ENCODE results near the gene WASHC4.
"Not testable (repeated sequence)": the region's sequence is repeated elsewhere in the genome, so short reads cannot be mapped to it uniquely, and the experiment has no call there.

The WASHC4 gene

GRCh38 chr12:105091476-105092206, 15.9 kb upstream of the WASHC4 start:
- DNase-seq: no peak

GRCh38 chr12:105092336-105092735, 15.2 kb upstream of the WASHC4 start:
- DNase-seq: no peak

- DNase-seq: not testable (repeated sequence)
Observed at GRCh38 chr12:105095338-105095737, 12.2 kb upstream of the WASHC4 start.

- DNase-seq: no peak
Observed at GRCh38 chr12:105099356-105099755, 8.2 kb upstream of the WASHC4 start.

GRCh38 chr12:105100207-105100985, 7.1 kb upstream of the WASHC4 start:
- DNase-seq: no peak

- DNase-seq: no peak
Observed at GRCh38 chr12:105100998-105101397, 6.5 kb upstream of the WASHC4 start.

- no peak for DNase-seq
Observed at GRCh38 chr12:105102673-105103072, 4.9 kb upstream of the WASHC4 start.

- no peak for DNase-seq
Observed at GRCh38 chr12:105104762-105105161, 2.8 kb upstream of the WASHC4 start.

- DNase-seq: no peak
Observed at GRCh38 chr12:105106621-105107020, 910 bp upstream of the WASHC4 start.

- DNase-seq: no peak
Observed at GRCh38 chr12:105107171-105107493, 399 bp upstream of the WASHC4 start.

GRCh38 chr12:105109465-105110212, 2.1 kb downstream of the WASHC4 start:
- DNase-seq: no peak

GRCh38 chr12:105110851-105111250, 3.3 kb downstream of the WASHC4 start:
- DNase-seq: no peak

GRCh38 chr12:105113094-105113493, 5.6 kb downstream of the WASHC4 start:
- no peak for DNase-seq

GRCh38 chr12:105116969-105117368, 9.4 kb downstream of the WASHC4 start:
- DNase-seq: no peak

- no peak for DNase-seq
Observed at GRCh38 chr12:105120551-105120950, 13.0 kb downstream of the WASHC4 start.

- DNase-seq: no peak
Observed at GRCh38 chr12:105138248-105138647, 30.7 kb downstream of the WASHC4 start.

GRCh38 chr12:105141320-105141922, 33.9 kb downstream of the WASHC4 start:
- no peak for DNase-seq

- no peak for DNase-seq
Observed at GRCh38 chr12:105142259-105142658, 34.7 kb downstream of the WASHC4 start.

GRCh38 chr12:105156260-105156659, 48.7 kb downstream of the WASHC4 start:
- DNase-seq: no peak

GRCh38 chr12:105157606-105158005, 50.1 kb downstream of the WASHC4 start:
- DNase-seq: no peak

GRCh38 chr12:105158876-105159275, 51.3 kb downstream of the WASHC4 start:
- DNase-seq: no peak

- no peak for DNase-seq
Observed at GRCh38 chr12:105162174-105162573, 54.6 kb downstream of the WASHC4 start.

GRCh38 chr12:105164068-105164467, 56.5 kb downstream of the WASHC4 start:
- DNase-seq: no peak

Measured in left hindlimb (tissue), 1 donor.